Loucy (cell line): ENCODE measurements around the gene C13orf46.
A peak's percentile ranks its signal among the peaks of the same experiment; 100 is the strongest.

ENCODE experiments used
- CTCF ChIP-seq: fragments of 200-600 bp; sonication (generic); conservative IDR thresholded peaks from 2 replicates; pipeline ENCODE4 v1.5.1; 2014; ENCODE audit warnings: mild to moderate bottlenecking, antibody characterized with exemption, low read length
- EZH2phosphoT487 ChIP-seq: fragments of 200-600 bp; IDR thresholded peaks from 2 replicates; pipeline ENCODE4 v1.6.1; 2018; ENCODE audit warnings: antibody characterized with exemption, mild to moderate bottlenecking, moderate library complexity, borderline replicate concordance

DNA sequence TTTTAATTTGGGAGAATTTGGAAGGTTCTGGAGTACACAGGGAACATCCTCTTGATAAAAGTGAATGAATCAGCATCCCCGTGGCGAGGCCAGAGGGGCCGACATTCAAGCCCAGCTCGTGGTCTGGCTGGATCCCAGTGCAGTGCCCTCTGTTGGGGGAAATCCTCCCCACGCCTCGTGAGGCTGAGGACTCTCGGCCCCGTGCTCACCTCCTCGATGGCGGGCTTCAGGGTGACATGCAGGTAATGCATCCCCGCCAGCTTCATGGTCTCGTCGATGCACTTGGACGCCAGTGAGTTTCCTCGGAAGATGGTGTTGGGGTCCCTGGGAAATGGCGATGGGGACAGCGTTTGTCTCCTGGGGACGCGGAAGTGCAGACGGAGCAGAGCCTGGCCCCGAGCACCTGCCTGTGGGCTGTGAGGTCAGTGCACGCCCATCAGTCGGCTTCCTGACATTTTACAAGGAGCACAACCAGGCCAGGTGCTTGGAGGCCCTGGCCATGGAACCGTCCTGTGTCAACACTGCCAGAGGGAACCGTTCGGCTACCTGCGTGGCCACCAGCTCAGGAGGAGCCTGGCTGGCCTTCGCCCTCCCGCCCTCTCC is 43.3 kb upstream of the C13orf46 start:
- TF ChIP-seq CTCF (peak; percentile 46), EZH2phosphoT487 (no peak)
